Erythroblast (primary cell): ENCODE data around the gene EPHB2.

Source experiments
- GATA1 ChIP-seq: IDR thresholded peaks from 2 replicates; pipeline ENCODE4 v1.6.1; 2011; ENCODE audit warnings: low read depth, mild to moderate bottlenecking, control low read depth, low read length, moderate library complexity
- POLR2A ChIP-seq: IDR thresholded peaks from 2 replicates; pipeline ENCODE4 v1.6.1; 2011; ENCODE audit warnings: mild to moderate bottlenecking, low read length

GRCh38 chr1:22754106-22754768 lies 43.6 kb downstream of the EPHB2 start:
- TF ChIP-seq POLR2A: no peak
- TF ChIP-seq GATA1: no peak
